AG04449 (cell line): Measurements from ENCODE around the gene LEFTY2.
"Not testable (repeated sequence)": the region's sequence is repeated elsewhere in the genome, so short reads cannot be mapped to it uniquely, and the experiment has no call there.

Experiments used
- CTCF ChIA-PET: fragments of 350-600 bp; formaldehyde crosslinking; extraction: SDS; loops from one replicate; lab custom pipeline; 2021; ENCODE audit warnings: antibody characterized with exemption; lab: Yijun Ruan, JAX
- POLR2A ChIA-PET: fragments of 400-600, 350-600 bp; formaldehyde crosslinking; extraction: SDS; loops from one replicate; lab custom pipeline; 2020; ENCODE audit warnings: antibody characterized with exemption, inconsistent platforms; lab: Yijun Ruan, JAX
- DNase-seq: peaks from one replicate; pipeline ENCODE4 v3.0.0-alpha.2; 2010; ENCODE audit warnings: low read depth, low spot score
- H3K4me3 ChIP-seq: 2 replicates; pipeline ENCODE4 v1.5.1; 2011; ENCODE audit warnings: low read depth, mild to moderate bottlenecking, control low read depth, low read length
- TF ChIP-seq, protein P1 (sequence below): IDR thresholded peaks from one replicate; pipeline ENCODE4 v1.5.1; 2011; ENCODE audit warnings: mild to moderate bottlenecking, moderate library complexity, low read length, control low read depth, inconsistent platforms; ENCODE audit not compliant: insufficient read depth; ENCODE audit errors: missing control alignments

LEFTY2 gene

DNA sequence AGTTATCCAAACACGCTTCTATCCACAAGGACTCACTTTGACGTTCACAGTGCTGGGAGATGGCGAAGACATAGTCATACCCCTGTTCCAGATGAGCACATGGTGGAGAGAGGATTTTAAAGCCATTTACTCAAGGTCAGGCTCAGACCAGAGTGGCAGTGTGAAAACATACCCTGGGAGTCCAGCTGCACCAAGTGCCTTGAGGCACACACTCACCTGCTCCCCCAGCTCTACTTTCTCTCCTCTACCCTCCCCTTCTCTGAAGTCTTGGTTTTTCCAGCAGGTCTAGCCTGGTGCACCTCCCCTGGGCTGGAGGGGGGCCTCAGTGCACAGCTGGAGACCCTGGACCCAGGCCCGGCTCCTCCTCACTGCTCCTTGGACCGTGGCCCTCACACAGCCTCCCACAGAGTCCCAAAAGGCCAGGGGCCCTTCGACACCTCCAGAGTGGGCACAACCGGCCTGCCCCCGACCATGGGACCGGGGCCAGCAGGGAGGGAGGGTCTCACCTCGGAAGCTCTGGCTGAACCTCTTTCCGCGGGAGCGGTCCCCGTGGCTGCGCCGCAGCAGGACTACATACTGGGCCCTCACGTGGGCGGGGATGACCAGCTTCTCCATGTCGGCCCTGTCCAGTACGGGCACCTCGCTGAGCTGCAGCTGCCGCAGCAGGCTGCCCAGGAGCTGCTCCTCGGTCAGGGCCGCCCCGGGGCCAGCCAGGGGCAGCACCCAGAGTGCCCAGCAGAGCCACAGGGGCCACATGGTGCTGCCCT, 452 bp downstream of the LEFTY2 start:
- H3K4me3 ChIP-seq: no peak overlapping the region
- ChIA-PET POLR2A (interaction anchor here (0.8 kb wide), 1 partner anchor 18 kb away, joined by 3 read pairs; no protein-coding TSS in a partner anchor), CTCF (interaction anchor here (0.9 to 2.4 kb wide), 2 partner anchors 29 to 35 kb away, joined by 3 to 6 read pairs; no protein-coding TSS in a partner anchor)
- DNase-seq: no peak
- TF ChIP-seq, protein P1, sequence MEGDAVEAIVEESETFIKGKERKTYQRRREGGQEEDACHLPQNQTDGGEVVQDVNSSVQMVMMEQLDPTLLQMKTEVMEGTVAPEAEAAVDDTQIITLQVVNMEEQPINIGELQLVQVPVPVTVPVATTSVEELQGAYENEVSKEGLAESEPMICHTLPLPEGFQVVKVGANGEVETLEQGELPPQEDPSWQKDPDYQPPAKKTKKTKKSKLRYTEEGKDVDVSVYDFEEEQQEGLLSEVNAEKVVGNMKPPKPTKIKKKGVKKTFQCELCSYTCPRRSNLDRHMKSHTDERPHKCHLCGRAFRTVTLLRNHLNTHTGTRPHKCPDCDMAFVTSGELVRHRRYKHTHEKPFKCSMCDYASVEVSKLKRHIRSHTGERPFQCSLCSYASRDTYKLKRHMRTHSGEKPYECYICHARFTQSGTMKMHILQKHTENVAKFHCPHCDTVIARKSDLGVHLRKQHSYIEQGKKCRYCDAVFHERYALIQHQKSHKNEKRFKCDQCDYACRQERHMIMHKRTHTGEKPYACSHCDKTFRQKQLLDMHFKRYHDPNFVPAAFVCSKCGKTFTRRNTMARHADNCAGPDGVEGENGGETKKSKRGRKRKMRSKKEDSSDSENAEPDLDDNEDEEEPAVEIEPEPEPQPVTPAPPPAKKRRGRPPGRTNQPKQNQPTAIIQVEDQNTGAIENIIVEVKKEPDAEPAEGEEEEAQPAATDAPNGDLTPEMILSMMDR: no peak

DNA sequence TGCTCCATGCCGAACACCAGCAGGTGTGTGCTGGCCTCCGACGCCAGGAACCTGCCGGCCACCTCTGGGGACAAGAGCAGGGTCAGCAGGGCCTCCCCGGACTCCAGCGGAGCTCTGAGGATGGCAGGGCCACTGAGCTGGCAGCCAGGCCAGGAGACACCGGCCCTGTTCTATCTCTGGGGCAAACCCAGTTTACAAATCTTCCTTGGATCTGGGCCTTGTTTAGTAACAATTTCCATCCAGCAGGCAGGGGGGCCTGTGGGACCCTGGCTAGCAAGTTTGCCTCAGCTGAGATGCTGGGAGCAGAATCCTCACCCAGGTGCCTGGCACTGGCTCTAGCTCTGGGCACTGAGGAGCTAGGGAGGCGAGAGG, 1.1 kb downstream of the LEFTY2 start:
- POLR2A ChIA-PET: interaction anchor here (0.8 kb wide), 1 partner anchor 18 kb away, joined by 3 read pairs; no protein-coding TSS in a partner anchor
- CTCF ChIA-PET, DNase-seq, H3K4me3 ChIP-seq: not testable (repeated sequence)

DNA sequence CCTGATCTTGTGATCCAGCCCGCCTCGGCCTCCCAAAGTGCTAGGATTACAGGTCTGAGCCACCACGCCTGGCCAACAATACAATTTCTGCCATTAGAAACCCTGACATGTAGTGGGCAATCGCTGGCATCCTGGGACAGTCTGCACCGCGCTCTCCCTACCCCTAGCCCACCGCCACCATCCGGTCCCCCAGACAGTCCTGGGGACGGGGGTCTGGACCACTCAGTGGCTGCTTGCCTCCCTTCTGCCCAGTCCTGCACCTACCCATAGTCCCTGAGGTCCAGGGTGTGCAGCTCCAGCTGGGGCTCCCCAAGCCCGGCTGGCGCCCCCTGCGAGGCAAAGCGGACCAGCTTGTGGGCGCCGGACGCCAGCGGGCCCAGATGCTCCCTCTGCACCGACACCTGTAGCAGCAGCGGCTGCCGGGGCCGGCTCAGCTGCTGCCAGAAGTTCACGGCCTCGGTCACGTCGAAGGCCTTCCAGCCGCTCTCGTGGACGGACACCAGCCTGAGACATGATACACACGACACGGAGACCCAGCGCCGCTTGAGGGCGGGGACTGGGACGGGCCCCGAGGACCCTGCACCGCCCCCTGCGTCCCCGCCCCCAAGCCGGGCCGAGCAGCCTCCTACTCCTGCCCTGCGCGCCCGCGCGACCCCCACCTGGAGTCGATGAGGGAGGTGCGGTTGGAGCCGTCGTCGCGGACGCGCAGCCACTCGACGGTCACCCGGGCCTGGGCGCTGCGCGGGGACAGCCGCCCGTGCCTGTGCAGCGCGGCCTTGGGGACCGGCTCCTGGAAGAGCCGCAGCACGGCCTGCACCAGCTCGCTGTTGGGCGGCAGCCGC, 1.7 kb downstream of the LEFTY2 start:
- CTCF ChIA-PET: interaction anchor here (1.1 kb wide), 1 partner anchor 128 kb away, joined by 3 read pairs; no protein-coding TSS in a partner anchor
- H3K4me3 ChIP-seq, DNase-seq, POLR2A ChIA-PET: not testable (repeated sequence)

DNA sequence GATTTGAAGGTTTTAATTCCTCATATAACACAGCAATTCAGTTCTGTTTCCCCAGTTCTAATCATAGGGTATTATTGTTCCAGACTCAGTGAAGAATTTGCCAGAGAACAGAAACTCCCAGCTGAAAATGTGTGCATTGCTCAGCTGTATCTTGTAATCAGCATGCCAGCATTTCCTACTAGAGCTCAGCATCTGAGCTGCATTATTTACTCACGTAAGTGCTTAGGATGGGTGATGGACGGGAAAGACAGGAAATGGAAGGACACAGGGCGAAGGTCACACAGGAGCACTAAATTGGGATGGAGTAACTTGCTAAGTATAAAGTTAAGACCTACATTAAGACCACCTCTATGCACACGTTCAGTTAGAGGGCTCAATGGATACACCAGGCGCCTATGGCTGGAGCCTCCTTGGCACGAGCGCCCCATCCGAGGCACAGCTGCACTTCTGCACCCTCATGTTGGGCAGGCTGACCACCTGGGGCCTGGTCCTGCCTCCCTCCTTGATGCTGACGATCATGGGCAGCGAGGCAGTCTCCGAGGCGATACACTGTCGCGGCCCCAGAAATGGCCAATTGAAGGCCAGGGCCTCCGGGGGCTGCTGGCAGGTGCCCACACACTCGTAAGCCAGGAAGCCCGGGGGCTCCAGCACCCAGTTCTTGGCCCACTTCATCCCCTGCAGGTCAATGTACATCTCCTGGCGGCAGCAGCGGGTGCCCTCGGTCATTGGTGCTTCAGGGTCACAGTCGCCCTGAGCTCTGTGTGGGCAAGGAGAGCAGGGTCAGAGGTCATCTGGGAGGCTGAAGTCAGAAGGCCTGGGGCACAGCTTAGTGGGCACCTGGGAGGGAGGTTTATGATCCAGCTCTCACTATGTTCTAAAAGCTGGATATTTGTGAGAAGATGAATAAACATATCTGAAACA, 3.7 kb downstream of the LEFTY2 start:
- no peak overlapping the region for H3K4me3 ChIP-seq
- CTCF ChIA-PET: interaction anchor here (0.6 to 1.3 kb wide), 3 partner anchors 26 to 463 kb away, joined by 3 to 5 read pairs (median 5); no protein-coding TSS in a partner anchor
- TF ChIP-seq, protein P1: no peak
- DNase-seq: no peak
- POLR2A ChIA-PET: no interaction called here

DNA sequence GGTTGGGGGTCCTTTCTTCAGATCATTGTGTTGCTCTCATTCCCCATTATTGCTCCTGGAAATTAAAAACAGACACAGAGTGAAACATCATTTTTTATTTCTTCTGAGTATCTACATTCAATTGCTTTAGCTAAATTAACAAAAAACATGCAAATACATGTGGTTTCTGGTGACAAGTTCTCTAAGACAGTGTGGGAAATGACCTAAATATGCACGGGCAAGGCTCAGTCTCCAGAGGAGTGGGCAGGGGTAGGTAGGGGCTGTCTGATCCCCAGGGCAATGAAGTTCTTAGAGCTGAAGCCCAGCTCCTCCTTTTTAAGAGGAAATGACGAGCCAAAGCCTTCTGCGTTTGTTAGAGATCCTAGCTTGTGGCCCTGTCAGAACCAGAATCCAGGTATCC, 4.5 kb downstream of the LEFTY2 start:
- POLR2A ChIA-PET: interaction anchor here (0.9 kb wide), 1 partner anchor 12 kb away, joined by 3 read pairs; the partner anchor contains the start of gene PYCR2
- TF ChIP-seq, protein P1: no peak
- no peak for DNase-seq
- CTCF ChIA-PET: interaction anchor here (0.6 to 2.1 kb wide), 4 partner anchors 10 to 617 kb away, joined by 3 to 5 read pairs (median 4); no protein-coding TSS in a partner anchor
- H3K4me3 ChIP-seq: no peak overlapping the region

DNA sequence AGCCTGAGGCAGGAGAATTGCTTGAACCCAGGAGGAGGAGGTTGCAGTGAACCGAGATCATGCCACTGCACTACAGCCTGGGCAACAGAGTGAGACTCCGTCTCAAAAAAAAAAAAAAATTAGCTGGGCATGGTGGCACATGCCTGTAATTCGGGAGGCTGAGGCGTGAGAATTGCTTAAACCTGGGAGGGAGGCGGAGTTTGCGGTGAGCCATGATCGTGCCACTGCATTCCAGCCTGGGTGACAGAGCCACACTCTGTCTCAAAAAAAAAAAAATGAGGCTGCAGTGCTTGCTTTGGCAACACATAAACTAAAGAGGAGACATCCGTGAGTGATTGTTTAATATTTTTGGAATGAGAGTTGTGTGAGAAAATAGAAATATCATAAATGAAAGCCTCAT, 4.9 kb downstream of the LEFTY2 start:
- not testable (repeated sequence) for H3K4me3 ChIP-seq, DNase-seq
- CTCF ChIA-PET: interaction anchor here (0.6 to 2.1 kb wide), 3 partner anchors 10 to 617 kb away, joined by 3 to 4 read pairs (median 3); no protein-coding TSS in a partner anchor
- POLR2A ChIA-PET: interaction anchor here (0.9 kb wide), 1 partner anchor 12 kb away, joined by 3 read pairs; the partner anchor contains the start of gene PYCR2

DNA sequence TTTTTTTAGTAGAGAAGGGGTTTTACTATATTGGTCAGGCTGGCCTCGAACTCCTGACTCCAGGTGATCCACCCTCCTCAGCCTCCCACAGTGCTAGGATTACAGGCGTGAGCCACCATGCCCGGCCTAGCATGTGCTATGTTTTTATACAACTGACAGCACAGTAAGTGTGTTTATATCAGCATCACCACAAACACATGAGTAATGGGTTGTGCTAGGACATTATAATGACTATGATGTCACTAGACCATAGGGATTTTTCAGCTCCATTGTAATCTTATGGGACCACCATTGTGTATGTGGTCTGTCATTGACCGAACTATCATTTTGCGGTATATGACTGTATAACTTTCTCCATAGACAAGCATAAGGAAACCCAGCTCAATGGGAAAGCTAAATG, 6.3 kb downstream of the LEFTY2 start:
- no peak overlapping the region for H3K4me3 ChIP-seq
- ChIA-PET CTCF (interaction anchor here (1.0 to 2.1 kb wide), 2 partner anchors 8 to 23 kb away, joined by 4 to 5 read pairs; no protein-coding TSS in a partner anchor), POLR2A (no interaction called here)
- TF ChIP-seq, protein P1: no peak
- DNase-seq: no peak
